HCT116 (cell line): ENCODE data around the gene PSORS1C1. TPM values are rescaled to one million over a fixed set of nuclear protein-coding genes. Genes with fewer than 3 reads are reported as not detected.

Experiments
- ATAC-seq: fragments of 200-7000 bp; cut with Tn5 transposase; 2 replicates; pipeline ENCODE4 v1.9.1; 2020; ENCODE audit warnings: mild to moderate bottlenecking, moderate library complexity
- BruUV-seq: library from RNA; stranded (reverse); fragments of 400-500 nt; replicated peaks from 2 replicates; lab custom pipeline; 2021; lab: Mats Ljungman, UMichigan
- CTCF ChIA-PET: fragments of 300-600 bp; sonication (Branson Sonifier 250); formaldehyde crosslinking; loops from one replicate; lab custom pipeline; 2021; ENCODE audit warnings: antibody characterized with exemption; lab: Charles Lee
- POLR2A ChIA-PET: fragments of 300-600, 350-600 bp; sonication (Branson Sonifier 250); formaldehyde crosslinking; loops from one replicate; lab custom pipeline; 2021; ENCODE audit warnings: antibody characterized with exemption; lab: Charles Lee
- RAD21 ChIA-PET, 2 experiments: fragments of 300-600 bp; sonication (Branson Sonifier 250); formaldehyde crosslinking; loops; one replicate each; lab custom pipeline; 2023; ENCODE audit warnings: low total read pairs in 2 of 2; ENCODE audit not compliant: uncharacterized antibody in 2 of 2, unreplicated experiment in 2 of 2, low non-redundant PET in 1 of 2; lab: Charles Lee
- DNase-seq: peaks from one replicate; pipeline ENCODE4 v3.0.0-alpha.2; 2010; ENCODE audit warnings: low read depth, low spot score
- H2AFZ ChIP-seq: fragments of 200-600 bp; shearing (Covaris generic), sonication (generic); 2 replicates; pipeline ENCODE4 v1.6.1; 2017; ENCODE audit warnings: low read depth, mixed run types, mixed read lengths, antibody characterized with exemption, low read length; ENCODE audit not compliant: poor library complexity, severe bottlenecking
- H3K27ac ChIP-seq: 2 replicates; pipeline ENCODE4 v1.5.1; 2012; ENCODE audit warnings: low read depth, low read length
- H3K27me3 ChIP-seq: fragments of 200-600 bp; sonication (generic); 2 replicates; pipeline ENCODE4 v1.6.1; 2016; ENCODE audit warnings: mixed run types, low read length, mixed read lengths; ENCODE audit not compliant: insufficient read depth
- H3K36me3 ChIP-seq, 2 experiments: fragments of 200-500 bp in 1 of 2; fragments of 200-600 bp in 1 of 2; sonication (Bioruptor generic) in 1 of 2; sonication (generic) in 1 of 2; 2 replicates each; pipeline versions ENCODE4 v1.5.1 to v1.6.1; 2014 to 2016; ENCODE audit warnings: low read length in 2 of 2, inconsistent platforms in 1 of 2, mixed read lengths in 1 of 2, mixed run types in 1 of 2; ENCODE audit not compliant: insufficient read depth in 2 of 2, control insufficient read depth in 1 of 2
- H3K4me1 ChIP-seq, 2 experiments: fragments of 200-600 bp in 1 of 2; sonication (generic) in 1 of 2; 2 replicates each; pipeline versions ENCODE4 v1.5.1 to v1.6.1; 2012 to 2017; ENCODE audit warnings: low read length in 2 of 2, inconsistent platforms in 1 of 2, mild to moderate bottlenecking in 1 of 2, mixed read lengths in 1 of 2, mixed run types in 1 of 2, moderate library complexity in 1 of 2; ENCODE audit not compliant: insufficient read depth in 2 of 2, control insufficient read depth in 1 of 2
- H3K4me2 ChIP-seq: fragments of 200-600 bp; sonication (generic); 2 replicates; pipeline ENCODE4 v1.6.1; 2017; ENCODE audit warnings: mixed run types, low read length, mixed read lengths
- H3K4me3 ChIP-seq, 2 experiments: fragments of 200-600 bp in 1 of 2; sonication (generic) in 1 of 2; replicated peaks in 1 of 2; 2 replicates each; pipeline ENCODE4 v1.5.1; 2011 to 2016; ENCODE audit warnings: low read length in 2 of 2, control low read depth in 1 of 2, low read depth in 1 of 2, mild to moderate bottlenecking in 1 of 2, mixed read lengths in 1 of 2, mixed run types in 1 of 2
- H3K79me2 ChIP-seq: fragments of 200-600 bp; sonication (generic); 2 replicates; pipeline ENCODE4 v1.6.1; 2017; ENCODE audit warnings: mild to moderate bottlenecking, mixed run types, low read length, moderate library complexity, mixed read lengths; ENCODE audit not compliant: insufficient read depth
- H3K9ac ChIP-seq: fragments of 200-600 bp; sonication (generic); 2 replicates; pipeline ENCODE4 v1.6.1; 2016; ENCODE audit warnings: low read length, mixed read lengths
- H3K9me2 ChIP-seq: fragments of 200-600 bp; sonication (generic), shearing (Covaris generic); 2 replicates; pipeline ENCODE4 v1.6.1; 2017; ENCODE audit warnings: mixed run types, mild to moderate bottlenecking, moderate library complexity; ENCODE audit not compliant: insufficient read depth
- H3K9me3 ChIP-seq, 2 experiments: fragments of 200-500 bp in 1 of 2; fragments of 200-600 bp in 1 of 2; sonication (Bioruptor generic) in 1 of 2; sonication (generic) in 1 of 2; 2 replicates each; pipeline ENCODE4 v1.6.1; 2014 to 2017; ENCODE audit warnings: low read length in 2 of 2, mixed read lengths in 2 of 2, inconsistent platforms in 1 of 2, low read depth in 1 of 2, mild to moderate bottlenecking in 1 of 2, mixed run types in 1 of 2, moderate library complexity in 1 of 2; ENCODE audit not compliant: control insufficient read depth in 1 of 2, insufficient read depth in 1 of 2
- H4K20me1 ChIP-seq: fragments of 200-600 bp; sonication (generic), shearing (Covaris generic); 2 replicates; pipeline ENCODE4 v1.6.1; 2017; ENCODE audit warnings: mixed run types, mild to moderate bottlenecking, moderate library complexity; ENCODE audit not compliant: insufficient read depth
- CBX3 ChIP-seq: IDR thresholded peaks from 2 replicates; pipeline ENCODE4 v1.6.1; 2012; ENCODE audit warnings: low read depth
- EGR1 ChIP-seq: IDR thresholded peaks from 2 replicates; pipeline ENCODE4 v1.6.1; 2012; ENCODE audit warnings: low read depth
- EZH2 ChIP-seq: fragments of 200-600 bp; sonication (generic); IDR thresholded peaks from 2 replicates; pipeline ENCODE4 v1.6.1; 2017; ENCODE audit warnings: antibody characterized with exemption, mixed run types
- EZH2phosphoT487 ChIP-seq: fragments of 200-600 bp; IDR thresholded peaks from 2 replicates; pipeline ENCODE4 v1.6.1; 2018; ENCODE audit warnings: antibody characterized with exemption, borderline replicate concordance
- POLR2AphosphoS5 ChIP-seq: IDR thresholded peaks from 2 replicates; pipeline ENCODE4 v1.6.1; 2011; ENCODE audit warnings: mild to moderate bottlenecking, low read depth, low read length, moderate library complexity
- SIN3A ChIP-seq: IDR thresholded peaks from 2 replicates; pipeline ENCODE4 v1.6.1; 2012; ENCODE audit warnings: low read depth
- SRF ChIP-seq: IDR thresholded peaks from 2 replicates; pipeline ENCODE4 v1.6.1; 2012; ENCODE audit warnings: low read depth
- TCF7L2 ChIP-seq: IDR thresholded peaks from 2 replicates; pipeline ENCODE4 v1.7.0; 2011; ENCODE audit warnings: borderline replicate concordance, inconsistent platforms; ENCODE audit not compliant: insufficient read depth, insufficient read length; ENCODE audit errors: extremely low read depth
- YY1 ChIP-seq: IDR thresholded peaks from 2 replicates; pipeline ENCODE4 v1.6.1; 2011; ENCODE audit warnings: low read length, low read depth, moderate library complexity, mild to moderate bottlenecking; ENCODE audit not compliant: insufficient replicate concordance; ENCODE audit errors: extremely low read depth
- ZFX ChIP-seq: fragments of 450-650 bp; IDR thresholded peaks from 2 replicates; pipeline ENCODE4 v1.6.1; 2017
- intact Hi-C: fragments of 100-400 bp; cut with micrococcal nuclease; formaldehyde crosslinking; loops from 2 replicates; pipeline ENCODE4 v1.10.0; 2022
- total RNA-seq: library from RNA; stranded (reverse); gene quantifications from one replicate; pipeline ENCODE4 v1.2.1, GENCODE V29; 2021; ENCODE audit not compliant: unreplicated experiment
- TF ChIP-seq, protein P1 (sequence below): IDR thresholded peaks from 2 replicates; pipeline ENCODE4 v1.6.1; 2012

The PSORS1C1 gene
- total RNA-seq, 1 experiment from 2014 or later = 9.8 TPM

DNA sequence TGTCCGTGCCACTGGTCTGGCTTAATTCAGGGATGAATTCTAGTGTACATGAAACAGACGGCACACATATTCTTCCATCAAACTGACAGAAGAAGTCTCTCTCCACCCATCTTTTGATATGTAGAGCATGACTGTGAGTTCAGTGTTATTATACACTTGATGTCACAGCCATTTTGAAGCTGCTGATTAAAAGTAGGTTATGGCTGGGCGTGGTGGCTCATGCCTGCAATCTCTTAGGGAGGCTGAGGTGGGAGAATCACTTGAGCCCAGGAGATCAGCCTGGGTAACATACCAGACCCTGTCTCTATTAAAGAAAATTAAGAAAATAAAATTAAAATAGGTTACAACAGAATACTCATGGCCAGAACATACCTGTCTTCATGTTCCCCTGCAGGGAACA is 22.9 kb upstream of the PSORS1C1 start:
- Histone ChIP-seq H3K4me1 (peaks cover 7 to 11% of the 10 kb centered on the region in 2 experiments), H3K27me3 (no peaks in the 10 kb centered on the region), H3K9ac (no peak overlapping the region), H3K4me3 (no peak overlapping the region), H3K9me3 (no peaks in the 10 kb centered on the region), H3K36me3 (no peaks in the 10 kb centered on the region), H3K9me2 (no peaks in the 10 kb centered on the region)
- no peak for DNase-seq
- TF ChIP-seq CBX3 = no peak
- TF ChIP-seq ZFX = no peak
- no peak for TF ChIP-seq POLR2AphosphoS5
- no peak for TF ChIP-seq TCF7L2
- no peak for TF ChIP-seq EGR1
- no peak for TF ChIP-seq SIN3A
- TF ChIP-seq YY1 = no peak
- TF ChIP-seq, all 23 proteins: peak for 0
- POLR2A ChIA-PET = no interaction called here
- Histone ChIP-seq H4K20me1 (no peaks in the 10 kb centered on the region), H3K4me2 (no peak overlapping the region), H2AFZ (peak overlapping the region; percentile 74), H3K79me2 (no peaks in the 10 kb centered on the region), H3K27ac (no peak overlapping the region)
- RAD21 ChIA-PET = no interaction called here
- no peak for ATAC-seq
- CTCF ChIA-PET = interaction anchor here (2.2 to 3.0 kb wide), 2 partner anchors 11 to 12 kb away, joined by 9 to 13 read pairs; no protein-coding TSS in a partner anchor
- no TSS peak for BruUV-seq
- intact Hi-C loops = no loop called here

DNA sequence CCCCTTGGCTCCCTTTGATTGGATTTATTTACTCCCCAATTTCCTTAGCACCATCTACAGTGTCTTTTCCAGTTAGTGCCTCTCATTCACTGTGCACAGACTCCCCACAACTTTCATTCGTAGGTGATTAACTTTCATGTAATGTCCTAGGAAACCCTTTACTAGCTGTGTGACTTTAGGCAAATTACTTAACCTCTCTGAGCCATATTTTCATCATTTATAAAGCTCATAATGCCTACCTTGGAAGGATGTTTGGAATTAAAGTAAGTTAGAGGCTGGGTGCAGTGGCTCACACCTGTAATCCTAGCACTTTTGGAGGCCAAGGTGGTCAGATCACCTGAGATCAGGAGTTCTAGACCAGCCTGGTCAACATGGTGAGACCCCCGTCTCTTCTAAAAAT is 22.4 kb upstream of the PSORS1C1 start:
- intact Hi-C loops = no loop called here
- Histone ChIP-seq H3K27ac (no peak overlapping the region), H4K20me1 (no peaks in the 10 kb centered on the region), H3K4me1 (peaks cover 2 to 5% of the 10 kb centered on the region in 2 experiments), H3K27me3 (no peaks in the 10 kb centered on the region), H3K4me2 (no peak overlapping the region), H3K4me3 (no peak overlapping the region), H3K9me3 (no peaks in the 10 kb centered on the region), H3K79me2 (no peaks in the 10 kb centered on the region), H3K9me2 (no peaks in the 10 kb centered on the region), H3K9ac (no peak overlapping the region), H2AFZ (no peak overlapping the region), H3K36me3 (no peaks in the 10 kb centered on the region)
- BruUV-seq = no TSS peak
- no peak for ATAC-seq
- CTCF ChIA-PET = interaction anchor here (2.2 to 3.0 kb wide), 2 partner anchors 10 to 12 kb away, joined by 9 to 13 read pairs; no protein-coding TSS in a partner anchor
- RAD21 ChIA-PET = no interaction called here
- no peak for TF ChIP-seq SRF
- TF ChIP-seq ZFX = no peak
- TF ChIP-seq, protein P1, sequence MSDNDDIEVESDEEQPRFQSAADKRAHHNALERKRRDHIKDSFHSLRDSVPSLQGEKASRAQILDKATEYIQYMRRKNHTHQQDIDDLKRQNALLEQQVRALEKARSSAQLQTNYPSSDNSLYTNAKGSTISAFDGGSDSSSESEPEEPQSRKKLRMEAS = 0 out of 2 replicates have a peak, but pooled peaks have one; percentile 13
- no peak for TF ChIP-seq SIN3A
- TF ChIP-seq EZH2 = no peak
- TF ChIP-seq EZH2phosphoT487 = no peak
- POLR2A ChIA-PET = no interaction called here
- DNase-seq = no peak
